ENCODE results near the gene NTRK2.

NTRK2 gene

DNA sequence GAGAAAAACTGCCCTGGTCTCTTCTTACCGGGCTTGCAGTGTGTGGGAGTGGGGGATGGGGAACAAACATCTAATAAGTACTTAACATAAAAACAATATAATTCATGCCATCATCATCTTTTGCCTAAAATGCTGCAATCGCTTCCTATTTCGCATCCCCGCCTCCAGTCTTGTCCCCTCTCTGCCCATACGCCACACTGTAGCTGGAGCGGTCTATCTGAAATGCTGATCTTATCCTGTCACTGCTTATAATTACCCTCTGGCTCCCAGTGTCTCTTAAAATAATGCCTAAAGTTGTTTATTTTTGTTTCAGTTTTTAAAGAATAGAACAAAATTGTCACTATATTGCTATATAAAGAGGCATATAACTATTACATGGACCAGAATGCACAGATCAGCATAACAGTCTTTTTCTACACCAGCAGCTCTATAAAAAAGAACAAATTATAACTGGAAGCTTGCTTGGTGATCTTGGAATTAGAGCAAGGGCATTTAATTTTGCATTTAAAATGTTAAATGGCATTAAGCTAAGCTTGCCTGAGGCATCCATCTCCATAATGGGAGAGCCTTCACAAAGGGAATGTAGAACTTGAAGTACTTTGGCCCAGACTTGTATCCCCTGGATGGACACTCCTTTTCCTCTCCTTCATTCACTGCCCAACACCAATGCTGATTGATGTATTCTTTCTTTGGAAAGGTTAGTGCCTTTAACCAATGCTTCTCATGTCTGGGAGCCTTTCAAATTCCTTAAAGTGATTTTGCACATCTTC lies 12.2 kb downstream of the NTRK2 start:
- no peak for DNase-seq (ENCODE audit: low read depth in 2 of 2)

DNA sequence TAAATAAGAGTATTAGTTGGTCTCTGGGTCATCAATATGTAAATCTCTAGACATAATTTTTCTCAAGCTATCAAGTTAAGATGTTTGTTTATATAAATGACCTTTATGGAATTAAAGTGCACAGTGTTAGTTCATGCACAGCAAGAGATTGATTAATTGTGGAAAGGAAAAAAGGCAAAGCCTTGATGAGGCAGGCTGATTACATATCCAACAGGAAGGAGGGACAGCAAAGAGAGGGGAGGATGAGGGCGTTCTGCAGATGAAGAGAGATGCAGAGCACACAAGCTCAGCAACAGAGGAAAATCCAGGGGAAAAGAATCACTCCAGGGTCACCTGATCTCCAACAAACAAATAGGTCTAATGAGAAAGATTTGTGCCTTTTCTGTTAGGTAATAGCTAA lies 16.5 kb downstream of the NTRK2 start:
- DNase-seq (ENCODE audit: low read depth in 2 of 2) = no peak

DNA sequence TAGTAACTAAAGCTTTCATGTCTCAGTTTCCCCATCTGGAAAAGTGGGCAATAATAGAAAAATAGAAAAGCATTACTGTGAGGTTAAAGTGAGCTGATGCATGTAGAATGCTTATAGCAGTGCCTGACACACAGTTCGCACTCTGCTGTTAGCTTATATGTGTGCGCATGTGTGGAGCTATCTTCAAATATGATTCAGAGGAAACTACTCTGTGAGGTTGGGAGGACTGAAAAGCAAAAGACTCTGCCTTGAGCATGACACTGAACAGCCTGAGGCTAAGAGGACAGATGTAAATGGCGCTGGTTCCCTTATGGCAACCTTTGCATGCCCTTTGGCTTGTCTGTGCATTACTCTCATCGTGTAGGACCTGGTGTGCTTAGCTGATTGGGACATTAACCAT lies 19.4 kb downstream of the NTRK2 start:
- no peak for DNase-seq (ENCODE audit: low read depth in 2 of 2)

DNA sequence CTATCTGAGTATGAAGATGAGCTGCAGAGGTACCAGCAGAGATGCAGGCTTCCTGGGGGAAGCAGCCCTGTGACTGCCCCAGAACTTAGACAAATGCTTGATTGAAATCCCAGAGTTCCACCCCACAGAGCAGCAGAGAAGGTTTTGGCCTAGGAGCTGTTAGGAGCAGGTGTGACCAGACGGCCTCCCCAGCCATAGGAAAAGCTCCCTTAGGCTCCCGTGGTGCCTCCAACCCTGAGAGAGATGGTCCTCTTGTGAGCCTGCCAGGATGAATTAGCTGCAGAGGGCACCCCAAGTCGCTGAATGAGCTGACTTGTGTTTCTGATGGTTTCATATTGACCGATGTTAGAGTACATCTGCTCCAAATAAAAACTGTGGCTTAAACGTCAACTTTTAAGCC lies 22.1 kb downstream of the NTRK2 start:
- DNase-seq (ENCODE audit: low read depth in 2 of 2) = no peak

DNA sequence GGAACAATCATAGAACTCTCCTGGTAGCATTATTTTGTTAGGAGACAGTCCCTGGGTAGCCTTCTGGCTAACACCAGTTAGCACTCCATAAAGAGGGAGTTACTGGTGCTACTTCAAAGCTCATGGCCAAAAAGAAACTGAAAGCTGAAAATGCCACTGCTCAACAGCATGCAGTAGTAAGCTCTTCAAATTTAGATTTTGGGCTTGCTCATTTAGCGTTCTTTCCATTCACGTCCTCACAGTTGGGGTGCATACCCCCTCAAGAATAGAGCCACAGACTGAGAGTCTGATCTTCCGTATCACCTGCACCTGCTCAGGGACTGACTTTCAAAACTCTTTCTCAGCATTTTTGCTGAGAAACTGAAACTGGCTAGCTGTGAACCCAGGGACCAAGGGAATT lies 24.7 kb downstream of the NTRK2 start:
- DNase-seq (ENCODE audit: low read depth in 2 of 2) = no peak

DNA sequence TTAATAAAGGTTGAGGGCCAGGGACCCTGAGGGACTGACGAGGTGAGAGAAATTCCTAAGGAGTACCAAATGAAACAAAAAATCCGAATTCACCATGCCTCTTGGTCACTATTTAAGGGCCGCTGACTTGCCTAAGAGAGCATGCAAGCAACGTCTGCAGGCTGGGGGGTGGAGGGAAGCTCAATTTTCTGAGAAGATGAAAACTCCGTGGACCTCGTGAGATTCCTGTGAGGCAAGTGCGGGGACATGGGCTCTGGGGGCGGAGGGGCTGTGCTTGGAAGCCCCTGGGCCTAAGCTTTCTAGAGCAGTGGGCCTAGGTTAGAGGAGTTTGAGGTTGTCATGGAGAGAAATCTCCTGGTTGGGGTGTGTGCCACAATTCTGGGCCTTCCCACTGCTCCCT lies 27.5 kb downstream of the NTRK2 start:
- no peak for DNase-seq (ENCODE audit: low read depth in 2 of 2)

DNA sequence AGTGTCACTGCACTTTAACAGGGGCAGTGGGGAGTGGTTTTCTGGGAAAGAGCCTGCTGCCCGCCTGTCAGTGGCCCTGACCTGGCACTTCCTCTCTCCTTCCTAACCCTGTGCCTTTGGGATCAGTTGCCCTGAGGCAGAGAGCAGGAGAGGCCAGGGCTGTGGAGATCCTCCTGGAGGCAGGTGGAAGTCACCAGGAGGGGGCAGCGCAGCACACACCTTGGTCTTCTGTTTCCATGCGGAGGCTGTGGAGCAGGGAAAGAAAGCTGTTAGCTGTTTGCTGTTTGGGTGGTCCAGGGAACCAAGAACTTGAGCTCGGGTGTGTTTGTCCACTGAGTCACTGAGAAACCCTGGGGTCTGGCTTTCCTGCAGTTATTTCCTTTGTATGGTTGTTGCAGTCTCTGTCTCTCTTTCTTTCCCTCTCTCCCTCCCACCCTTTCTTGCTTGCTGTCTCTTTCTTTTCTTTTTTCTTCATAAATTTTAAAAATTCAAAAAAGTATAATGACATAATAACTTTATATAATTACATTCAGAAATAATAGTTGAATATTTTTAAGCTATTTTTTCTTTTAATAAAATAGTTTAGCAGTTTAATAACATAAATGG lies 28.1 kb downstream of the NTRK2 start:
- no peak for DNase-seq (ENCODE audit: low read depth in 2 of 2)

DNA sequence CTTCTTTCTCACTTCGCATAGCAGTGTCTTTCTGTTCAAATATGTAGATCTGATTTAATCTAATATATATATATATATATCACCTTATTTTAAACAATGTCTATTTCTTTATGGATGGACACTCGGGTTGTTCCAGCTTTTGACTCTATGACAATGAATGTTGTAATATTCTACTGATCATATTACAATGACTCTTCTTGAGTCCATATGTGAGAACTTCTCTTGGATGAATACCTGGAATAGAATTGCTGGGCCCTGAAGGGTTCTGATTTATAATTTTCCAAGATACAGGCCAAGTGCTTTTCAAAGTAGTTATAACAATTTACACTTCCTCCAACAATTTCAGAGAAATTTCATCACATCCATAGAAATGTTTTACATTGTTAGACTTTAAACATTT lies 28.8 kb downstream of the NTRK2 start:
- DNase-seq (ENCODE audit: low read depth in 2 of 2) = no peak

DNA sequence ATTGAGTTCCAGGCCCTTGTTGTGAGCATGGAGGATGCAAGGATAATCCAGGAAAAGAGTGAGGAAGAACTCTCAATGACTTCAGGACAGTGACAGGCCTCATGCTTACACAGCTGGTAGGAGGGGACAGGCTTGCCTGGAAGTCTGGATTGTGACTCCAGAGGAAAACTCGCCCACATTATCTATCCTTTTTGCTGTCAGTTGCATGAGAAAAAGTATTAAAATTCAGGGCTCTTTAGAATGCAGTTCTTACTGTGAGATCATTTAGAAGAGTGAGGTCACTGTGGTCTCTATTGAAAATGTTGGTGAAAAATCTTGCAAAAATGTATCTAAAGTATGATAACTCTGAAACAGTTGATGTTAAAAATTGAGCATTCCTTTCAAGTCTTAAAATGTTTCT lies 30.5 kb downstream of the NTRK2 start:
- DNase-seq (ENCODE audit: low read depth in 2 of 2) = no peak

DNA sequence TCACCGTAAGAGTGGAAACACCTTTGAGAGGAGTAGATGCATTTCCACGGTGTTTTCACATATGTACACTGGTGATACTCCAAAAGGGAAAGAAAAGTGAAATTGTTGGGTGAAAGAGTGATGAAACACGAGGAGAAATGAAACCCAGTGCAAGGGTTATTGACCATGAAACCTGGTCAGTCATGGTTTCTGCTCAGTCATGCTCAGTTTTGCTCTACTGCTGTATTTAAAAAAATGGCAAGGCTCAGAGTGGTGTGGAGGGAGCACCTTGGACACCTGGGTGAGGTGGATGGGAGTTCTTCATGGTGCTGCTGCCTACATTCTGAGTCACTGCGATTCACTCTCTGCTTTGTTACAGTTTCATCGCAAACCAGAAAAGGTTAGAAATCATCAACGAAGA lies 32.3 kb downstream of the NTRK2 start:
- DNase-seq (ENCODE audit: low read depth in 2 of 2) = no peak

DNA sequence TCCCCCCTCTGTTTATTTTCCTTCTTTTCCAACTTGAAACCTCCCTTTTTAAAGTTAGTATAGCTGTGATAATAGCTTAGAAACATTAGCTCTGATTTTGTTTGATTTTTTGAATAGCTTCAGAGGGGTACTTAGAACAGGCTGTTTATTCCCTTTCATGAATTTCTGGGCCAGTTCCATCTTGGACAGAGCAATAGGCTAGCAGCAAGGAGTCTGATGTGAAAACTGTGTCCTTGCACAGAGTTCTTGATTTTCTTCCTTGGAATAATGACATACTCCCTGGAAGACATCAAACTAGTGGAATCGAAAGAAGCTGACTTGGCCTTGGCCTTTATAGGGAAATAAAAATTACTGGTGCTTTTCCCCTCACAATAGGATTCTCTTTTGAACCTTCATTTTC lies 32.9 kb downstream of the NTRK2 start:
- no peak for DNase-seq (ENCODE audit: low read depth in 2 of 2)

DNA sequence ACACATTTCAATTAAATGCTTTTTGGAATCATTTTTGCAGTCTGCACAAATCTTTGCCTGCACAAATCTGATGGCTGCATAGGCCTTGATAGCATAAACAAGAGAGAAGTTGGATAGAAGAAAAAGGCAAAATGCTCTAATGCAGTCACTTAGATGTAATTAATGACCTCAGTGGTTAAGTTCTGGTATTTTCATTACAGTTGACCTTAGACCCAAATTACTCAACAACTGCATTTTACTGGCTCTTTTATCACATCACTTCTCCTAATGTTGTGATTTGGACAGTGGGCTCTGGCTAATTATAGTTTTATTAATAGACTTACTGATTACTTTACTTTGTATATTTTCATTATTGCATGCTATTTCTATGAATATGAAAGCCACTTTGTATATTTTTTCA lies 34.3 kb downstream of the NTRK2 start:
- no peak for DNase-seq (ENCODE audit: low read depth in 2 of 2)

DNA sequence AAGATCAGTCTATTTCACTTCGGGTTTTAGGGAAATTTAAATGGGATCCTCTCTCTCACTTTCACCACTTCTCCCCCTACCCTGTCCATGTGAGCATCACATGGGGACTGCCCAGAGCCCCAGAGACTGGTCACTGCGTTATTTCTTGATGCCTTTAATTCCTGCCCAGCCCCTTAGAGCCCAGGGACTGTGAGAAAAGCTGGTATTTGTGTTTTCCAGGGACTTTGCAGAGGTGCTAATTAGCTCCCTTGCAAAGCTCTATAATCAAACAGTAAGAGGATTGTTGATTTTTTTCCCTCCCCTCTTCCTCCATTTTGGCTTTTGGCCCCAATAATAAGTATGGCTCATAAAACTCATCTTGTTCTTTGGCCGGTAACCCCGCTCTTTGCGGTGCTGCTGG lies 35.6 kb downstream of the NTRK2 start:
- DNase-seq (ENCODE audit: low read depth in 2 of 2) = no peak

DNA sequence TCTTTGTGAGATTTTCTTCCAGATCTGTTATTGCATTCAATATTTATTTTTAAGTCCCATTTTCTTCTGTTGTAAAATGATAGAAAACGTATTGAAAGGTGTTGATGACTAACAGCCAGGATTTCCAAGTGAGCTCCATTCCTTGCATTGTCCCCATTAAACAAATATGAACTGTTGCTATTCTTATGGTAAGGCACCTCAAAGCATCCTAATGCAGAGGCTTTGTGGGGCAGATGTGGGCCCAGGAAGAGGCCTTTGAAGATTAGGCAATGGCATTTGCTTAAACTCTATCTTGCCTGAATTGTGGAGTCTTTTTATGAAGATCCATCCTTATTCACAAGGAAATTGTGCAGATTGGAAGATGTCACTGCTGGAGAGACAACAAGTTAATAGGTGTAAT lies 38.9 kb downstream of the NTRK2 start:
- no peak for DNase-seq (ENCODE audit: low read depth in 2 of 2)

DNA sequence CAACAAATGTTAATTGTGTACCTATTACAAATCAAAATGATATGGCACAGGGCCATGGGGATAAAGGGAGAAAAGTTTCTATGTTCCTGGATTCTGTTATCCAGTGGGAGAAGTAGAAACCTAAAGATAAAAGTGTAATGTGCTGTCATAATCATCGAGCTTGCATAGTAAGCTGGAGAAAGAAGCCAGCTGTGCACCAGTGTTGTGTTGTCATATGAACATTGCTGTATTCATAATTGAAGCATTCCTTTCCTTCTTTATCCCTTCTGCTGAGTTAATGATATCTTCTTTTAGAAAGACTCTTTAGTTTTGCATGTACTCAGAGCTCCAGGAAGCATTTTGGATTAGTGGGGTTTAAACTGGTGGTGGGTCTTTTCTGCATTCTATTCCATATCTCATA lies 39.5 kb downstream of the NTRK2 start:
- DNase-seq (ENCODE audit: low read depth in 2 of 2) = no peak

DNA sequence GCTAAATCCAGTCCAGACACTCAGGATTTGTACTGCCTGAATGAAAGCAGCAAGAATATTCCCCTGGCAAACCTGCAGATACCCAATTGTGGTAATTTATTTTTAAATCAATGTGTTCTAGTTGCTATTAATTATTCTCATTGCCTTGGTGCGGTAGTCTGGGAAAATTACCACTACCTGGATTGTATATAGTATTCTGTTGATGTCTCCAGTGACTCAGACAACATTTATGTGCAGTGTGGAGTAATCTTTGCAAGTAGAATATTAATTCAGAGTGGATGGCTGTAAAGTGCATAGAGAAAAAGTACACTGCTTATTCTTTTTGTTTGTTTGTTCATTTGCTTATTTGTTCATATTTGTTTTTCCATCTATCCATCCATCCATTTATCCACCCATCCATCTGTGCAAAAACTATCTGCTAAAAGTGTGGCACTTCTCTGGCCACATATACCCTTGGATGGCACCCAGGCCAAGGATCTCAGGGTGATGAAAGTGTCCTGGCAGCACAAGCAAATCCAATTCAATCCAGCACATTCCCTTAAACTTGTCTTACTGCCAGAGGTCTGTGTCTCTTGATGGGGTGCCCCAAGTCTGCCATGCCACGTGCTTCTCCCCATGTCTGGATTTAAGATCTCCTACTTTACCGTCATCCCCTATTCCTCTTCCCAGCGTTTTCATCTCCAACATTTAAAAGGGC lies 41.3 kb downstream of the NTRK2 start:
- DNase-seq (ENCODE audit: low read depth in 2 of 2) = no peak

DNA sequence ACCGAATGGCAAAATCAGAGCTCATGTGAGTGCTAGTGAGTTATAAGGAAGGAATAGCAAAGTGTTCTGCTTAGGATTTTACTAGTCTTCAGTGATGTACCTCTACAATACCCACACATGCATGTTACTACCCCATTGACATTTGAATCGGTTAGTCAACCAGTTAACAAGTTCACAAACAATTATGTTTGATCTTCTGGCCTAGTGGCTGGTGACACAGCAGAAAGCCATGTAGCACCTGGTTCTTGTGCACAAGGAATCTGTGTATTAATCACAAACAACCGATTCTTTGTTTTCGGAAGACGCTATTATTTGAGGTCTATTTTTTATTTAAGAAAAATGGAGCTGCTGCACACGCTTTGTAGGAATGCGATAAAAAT lies 41.9 kb downstream of the NTRK2 start:
- DNase-seq (ENCODE audit: low read depth in 2 of 2) = no peak

DNA sequence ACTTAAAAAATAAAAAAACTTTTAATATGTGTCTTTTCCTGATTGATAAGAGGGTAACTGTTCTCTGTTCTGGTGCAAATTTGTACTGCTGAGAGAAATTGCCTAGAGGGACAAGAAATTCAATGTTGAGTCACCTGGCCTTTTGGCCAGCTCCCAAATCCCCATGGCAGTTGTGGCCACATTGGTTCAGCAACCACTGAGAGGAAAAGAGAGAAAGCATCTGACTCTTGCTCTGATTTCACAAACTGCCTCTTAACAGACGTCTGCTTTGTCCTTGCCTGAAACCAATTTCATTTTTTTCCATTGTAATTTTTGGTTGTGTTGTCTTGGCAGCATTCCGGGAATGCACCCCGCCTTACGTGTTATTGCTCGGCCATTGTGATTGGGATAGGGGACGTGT lies 42.4 kb downstream of the NTRK2 start:
- no peak for DNase-seq (ENCODE audit: low read depth in 2 of 2)

DNA sequence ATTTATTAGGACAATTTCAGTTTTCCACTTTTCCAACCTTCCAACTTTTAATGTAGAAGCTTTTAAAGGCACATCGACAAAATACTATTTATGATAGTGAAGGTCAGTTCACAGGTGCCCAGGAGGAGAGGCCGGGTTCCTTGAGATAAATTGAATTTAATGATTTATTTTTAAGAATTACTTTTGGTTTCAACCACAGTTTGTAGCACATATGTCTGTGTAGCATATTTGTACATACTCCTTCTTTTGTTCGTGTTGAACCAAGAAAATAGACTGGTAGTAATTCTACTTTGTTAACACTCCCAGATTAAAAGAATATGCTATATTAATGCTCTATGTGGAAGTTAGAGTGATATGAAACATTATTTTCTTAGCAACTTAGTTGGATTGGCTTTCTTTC lies 46.7 kb downstream of the NTRK2 start:
- no peak for DNase-seq (ENCODE audit: low read depth in 2 of 2)

DNA sequence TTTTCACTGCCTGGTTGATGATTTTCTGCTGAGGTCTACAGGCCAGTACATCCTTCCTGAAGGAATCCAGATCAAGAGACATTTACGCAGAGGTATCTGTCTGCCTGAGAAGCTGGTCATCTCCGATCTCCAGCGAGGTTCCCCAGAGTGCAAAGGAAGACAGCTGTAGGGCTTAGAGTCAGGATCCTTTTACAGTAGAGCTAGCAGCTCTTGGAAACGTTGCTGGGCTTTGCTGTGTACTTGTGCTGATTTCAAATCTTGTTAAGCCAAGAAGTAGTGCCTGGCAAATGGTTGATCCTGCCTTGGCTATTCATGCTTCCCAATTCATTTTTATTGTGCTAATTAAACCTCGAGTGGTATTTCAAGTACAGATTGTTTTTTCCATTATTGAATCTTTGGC lies 48.9 kb downstream of the NTRK2 start:
- no peak for DNase-seq (ENCODE audit: low read depth in 2 of 2)

DNA sequence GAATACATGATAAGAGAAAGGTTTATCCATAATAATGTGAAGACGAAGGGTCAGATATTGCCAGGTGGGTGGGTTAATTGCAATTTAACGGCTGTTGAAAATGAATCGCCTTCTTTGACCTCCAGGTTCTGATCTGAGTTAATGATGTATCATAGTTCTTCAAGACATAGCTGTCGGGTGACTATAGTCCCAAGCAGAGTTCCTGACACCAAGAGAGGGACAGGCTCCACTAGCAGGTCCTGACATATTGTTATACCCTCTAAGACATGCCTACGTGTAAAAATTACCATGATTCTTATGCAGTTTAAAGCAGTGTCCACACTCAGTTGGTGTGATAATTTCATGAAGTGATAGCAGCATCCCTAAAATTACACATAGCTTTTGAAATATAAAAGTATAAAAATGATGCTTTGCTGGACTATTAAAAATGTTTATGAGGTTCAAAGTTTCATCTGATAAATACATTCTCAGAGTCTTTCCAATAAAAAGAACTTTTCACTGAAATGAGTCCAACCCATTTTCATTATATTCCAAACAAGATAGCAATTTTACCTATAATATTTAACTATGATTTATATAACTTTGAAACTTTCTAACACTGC lies 53.0 kb downstream of the NTRK2 start:
- DNase-seq (ENCODE audit: low read depth in 2 of 2) = no peak

DNA sequence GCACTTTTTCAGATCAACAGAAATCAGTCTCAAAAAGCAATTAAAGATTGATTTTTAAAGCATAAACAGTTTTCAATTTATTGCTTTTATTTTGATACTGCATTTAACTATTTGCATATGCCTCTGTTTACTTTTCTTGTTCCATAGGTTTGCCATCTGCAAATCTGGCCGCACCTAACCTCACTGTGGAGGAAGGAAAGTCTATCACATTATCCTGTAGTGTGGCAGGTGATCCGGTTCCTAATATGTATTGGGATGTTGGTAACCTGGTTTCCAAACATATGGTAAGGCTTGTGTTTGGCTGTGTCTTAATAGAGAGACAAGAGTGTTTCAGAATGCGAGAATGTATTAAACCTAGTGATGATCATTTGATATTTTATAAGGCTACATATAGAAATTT lies 53.9 kb downstream of the NTRK2 start:
- DNase-seq (ENCODE audit: low read depth in 2 of 2) = no peak

DNA sequence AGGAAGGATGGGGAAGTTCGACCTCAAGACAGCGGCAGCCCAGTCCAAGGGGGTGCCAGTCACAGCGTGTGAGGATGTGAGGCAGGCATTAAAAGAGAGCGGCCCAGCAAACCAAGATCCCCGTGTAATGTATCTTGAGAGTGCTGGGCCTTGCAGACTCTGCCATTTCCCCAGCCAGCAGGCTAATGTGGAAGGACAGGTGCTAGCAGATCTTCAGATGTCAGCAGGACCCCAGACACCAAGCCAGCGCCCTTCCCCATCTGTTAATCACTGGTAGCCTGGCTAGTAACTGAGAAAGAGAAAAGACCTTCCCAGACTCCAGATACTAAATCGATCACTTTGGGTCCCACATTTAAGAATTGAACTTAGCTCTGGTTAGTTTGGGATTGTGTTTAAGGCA lies 62.2 kb downstream of the NTRK2 start:
- no peak for DNase-seq (ENCODE audit: low read depth in 2 of 2)
